AG09309 (cell line): Measurements from ENCODE around the gene EFCAB5.
"Not testable (repeated sequence)": the region's sequence is repeated elsewhere in the genome, so short reads cannot be mapped to it uniquely, and the experiment has no call there.

ENCODE experiments used
- DNase-seq: peaks from one replicate; pipeline ENCODE4 v3.0.0-alpha.2; 2010; ENCODE audit warnings: low read depth
- H3K4me3 ChIP-seq: 2 replicates; pipeline ENCODE4 v1.5.1; 2011; ENCODE audit warnings: mild to moderate bottlenecking, low read depth, low read length, moderate library complexity; ENCODE audit not compliant: control insufficient read depth
- CTCF ChIP-seq: IDR thresholded peaks from 2 replicates; pipeline ENCODE4 v1.5.1; 2011; ENCODE audit warnings: mild to moderate bottlenecking, low read depth, low read length, inconsistent platforms; ENCODE audit not compliant: insufficient read depth, control insufficient read depth; ENCODE audit errors: missing control alignments

The EFCAB5 gene

GRCh38 chr17:30005709-30006320 is 64.4 kb downstream of the EFCAB5 start:
- TF ChIP-seq CTCF, result no peak
- H3K4me3 ChIP-seq, result no peak overlapping the region
- DNase-seq, result no peak

GRCh38 chr17:30011934-30012333 is 70.5 kb downstream of the EFCAB5 start:
- not testable (repeated sequence) for DNase-seq
- peak; percentile 4 for TF ChIP-seq CTCF

GRCh38 chr17:30021708-30022317 is 80.4 kb downstream of the EFCAB5 start:
- no peak overlapping the region for H3K4me3 ChIP-seq
- peak; percentile 74 for TF ChIP-seq CTCF
- DNase-seq, result no peak

More at GRCh38 chr17:30011934-30012333, 70.5 kb downstream of the EFCAB5 start:
- not testable (repeated sequence) for H3K4me3 ChIP-seq

GRCh38 chr17:30025325-30025724 is 83.9 kb downstream of the EFCAB5 start:
- H3K4me3 ChIP-seq, DNase-seq: not testable (repeated sequence)

GRCh38 chr17:30027676-30028075 is 86.2 kb downstream of the EFCAB5 start:
- DNase-seq, result no peak
- TF ChIP-seq CTCF, result no peak

GRCh38 chr17:30031214-30031869 is 89.9 kb downstream of the EFCAB5 start:
- no peak overlapping the region for H3K4me3 ChIP-seq
- no peak for TF ChIP-seq CTCF
- no peak for DNase-seq

More at GRCh38 chr17:30027676-30028075, 86.2 kb downstream of the EFCAB5 start:
- H3K4me3 ChIP-seq, result no peak overlapping the region

- no peak for TF ChIP-seq CTCF
- DNase-seq, result no peak
- no peak overlapping the region for H3K4me3 ChIP-seq
These were observed 93.9 kb downstream of the EFCAB5 start for GRCh38 chr17:30035369-30035768.

- H3K4me3 ChIP-seq, DNase-seq: not testable (repeated sequence)
These were observed 99.5 kb downstream of the EFCAB5 start for GRCh38 chr17:30040719-30041518.
